Keratinocyte (primary cell): ENCODE data around the gene FEZF2. TPM values are rescaled to one million over a fixed set of nuclear protein-coding genes. Genes with fewer than 3 reads are reported as not detected.

Experiments used
- DNase-seq: peaks from one replicate; pipeline ENCODE4 v3.0.0-alpha.2; 2011; ENCODE audit warnings: low read depth, missing footprints, low spot score
- FAIRE-seq: peaks from 2 replicates; lab custom pipeline; 2011; peaks lifted over from hg19 to GRCh38; lab: Jason Lieb, UNC
- H2AFZ ChIP-seq: 2 replicates; pipeline ENCODE4 v1.6.0; 2012; ENCODE audit warnings: low read length, control low read depth, inconsistent platforms; ENCODE audit not compliant: control insufficient read depth
- H3K27ac ChIP-seq: 2 replicates; pipeline ENCODE4 v1.5.1; 2011; ENCODE audit warnings: low read length; ENCODE audit not compliant: control insufficient read depth, insufficient read depth
- H3K27me3 ChIP-seq: 3 replicates; pipeline ENCODE4 v1.6.0; 2011; ENCODE audit warnings: low read length; ENCODE audit not compliant: control insufficient read depth, insufficient read depth; ENCODE audit errors: extremely low read depth
- H3K36me3 ChIP-seq, 2 experiments: 2 replicates in 1 of 2; 3 replicates in 1 of 2; pipeline ENCODE4 v1.5.1; 2011; ENCODE audit warnings: low read length in 2 of 2, mild to moderate bottlenecking in 1 of 2; ENCODE audit not compliant: control insufficient read depth in 2 of 2, insufficient read depth in 2 of 2; ENCODE audit errors: extremely low read depth in 1 of 2
- H3K4me1 ChIP-seq: 3 replicates; pipeline ENCODE4 v1.5.1; 2011; ENCODE audit warnings: low read length; ENCODE audit not compliant: control insufficient read depth, insufficient read depth; ENCODE audit errors: extremely low read depth
- H3K4me2 ChIP-seq: 3 replicates; pipeline ENCODE4 v1.6.0; 2011; ENCODE audit warnings: low read depth, low read length; ENCODE audit not compliant: control insufficient read depth, insufficient read depth; ENCODE audit errors: extremely low read depth
- H3K4me3 ChIP-seq, 3 experiments: fragments of 200-600 bp in 1 of 3; sonication (generic) in 1 of 3; 2 replicates in 2 of 3; 3 replicates in 1 of 3; pipeline ENCODE4 v1.5.1; 2011 to 2016; ENCODE audit warnings: low read length in 3 of 3, mild to moderate bottlenecking in 3 of 3, control low read depth in 2 of 3, inconsistent platforms in 1 of 3, low read depth in 1 of 3, mixed read lengths in 1 of 3, mixed run types in 1 of 3, moderate library complexity in 1 of 3; ENCODE audit not compliant: control insufficient read depth in 2 of 3, insufficient read depth in 2 of 3; ENCODE audit errors: extremely low read depth in 1 of 3
- H3K79me2 ChIP-seq: 2 replicates; pipeline ENCODE4 v1.6.0; 2012; ENCODE audit warnings: low read length; ENCODE audit not compliant: control insufficient read depth, insufficient read depth
- H3K9ac ChIP-seq: 3 replicates; pipeline ENCODE4 v1.6.0; 2011; ENCODE audit warnings: low read length; ENCODE audit not compliant: control insufficient read depth, insufficient read depth; ENCODE audit errors: extremely low read depth
- H3K9me1 ChIP-seq: 3 replicates; pipeline ENCODE4 v1.6.0; 2011; ENCODE audit warnings: low read length; ENCODE audit not compliant: control insufficient read depth, insufficient read depth; ENCODE audit errors: extremely low read depth
- H3K9me3 ChIP-seq: 2 replicates; pipeline ENCODE4 v1.5.1; 2012; ENCODE audit warnings: low read depth, low read length; ENCODE audit not compliant: control insufficient read depth
- H4K20me1 ChIP-seq: 3 replicates; pipeline ENCODE4 v1.6.0; 2011; ENCODE audit warnings: low read length; ENCODE audit not compliant: control insufficient read depth, insufficient read depth; ENCODE audit errors: extremely low read depth
- CTCF ChIP-seq, 3 experiments: IDR thresholded peaks in 1 of 3; conservative IDR thresholded peaks in 1 of 3; optimal IDR thresholded peaks in 1 of 3; 2 replicates in 2 of 3; 3 replicates in 1 of 3; pipeline versions ENCODE3 to v1.5.1; 2011; ENCODE audit warnings: low read length in 3 of 3, mild to moderate bottlenecking in 3 of 3, moderate library complexity in 2 of 3, control low read depth in 1 of 3, inconsistent platforms in 1 of 3; ENCODE audit not compliant: insufficient read depth in 2 of 3; ENCODE audit errors: extremely low read depth in 1 of 3
- EZH2 ChIP-seq: IDR thresholded peaks from one replicate; pipeline ENCODE4 v1.6.1; 2012; ENCODE audit warnings: inconsistent platforms, mild to moderate bottlenecking, low read length, moderate library complexity
- dilution Hi-C: fragments of 300-500 bp; cut with MboI; formaldehyde crosslinking; loops from one replicate; pipeline ENCODE4 v1.7.0; 2020; ENCODE audit warnings: low sequenced_read_pairs; ENCODE audit not compliant: extremely low pct_ligation_motif_present
- polyA plus RNA-seq, 5 experiments: library from polyadenylated mRNA; depleted of rRNA in 3 of 5; stranded (reverse) in 3 of 5; stranded (forward) in 1 of 5; unstranded in 1 of 5; fragments of >200 nt; gene quantifications; 1 replicate in 1 of 5; 2 replicates in 3 of 5; 3 replicates in 1 of 5; pipeline versions ENCODE4 v1.2.1 to v1.2.3, GENCODE V29; 2011 to 2012; ENCODE audit warnings: missing spikeins in 2 of 5, low read depth in 1 of 5, low replicate concordance in 1 of 5

FEZF2 gene
- polyA plus RNA-seq, 1 donor (not counting 4 experiments of a cell fraction or from before 2014, with no cell fraction given), result not detected

DNA sequence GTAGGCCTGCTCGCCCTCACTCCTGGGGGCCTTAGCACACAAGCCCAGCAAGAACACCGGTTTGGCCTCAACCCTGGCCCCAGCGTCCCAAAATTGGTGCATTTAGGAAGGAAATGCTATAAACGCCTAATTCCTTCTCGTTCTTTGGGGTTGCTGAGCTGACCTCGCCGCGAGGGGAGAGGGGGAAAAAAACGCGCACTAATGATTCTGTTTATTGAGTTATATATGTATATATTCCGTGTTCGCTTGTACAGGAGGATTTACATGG lies 3.9 kb downstream of the FEZF2 start:
- H3K27ac ChIP-seq, result no peak overlapping the region
- H2AFZ ChIP-seq, result no peak overlapping the region
- H3K9me3 ChIP-seq, result no peaks in the 10 kb centered on the region
- DNase-seq, result no peak
- no peaks in the 10 kb centered on the region for H3K36me3 ChIP-seq
- no peak for FAIRE-seq
- H3K4me2 ChIP-seq, result peak overlapping the region; percentile 60
- TF ChIP-seq CTCF (optimal IDR thresholded peaks at IDR 0.05 in 1 of 3, IDR thresholded peaks at IDR 0.05 in 1 of 3, conservative IDR thresholded peaks at IDR 0.05 in 1 of 3; ENCODE audit: extremely low read depth in 1 of 3, insufficient read depth in 2 of 3, low read length in 3 of 3) (no peak), EZH2 (peak; percentile 21)
- H3K79me2 ChIP-seq, result no peaks in the 10 kb centered on the region
- no peaks in the 10 kb centered on the region for H3K4me1 ChIP-seq
- peaks cover 7% of the 10 kb centered on the region for H4K20me1 ChIP-seq
- no peak overlapping the region for H3K9ac ChIP-seq
- H3K9me1 ChIP-seq, result no peaks in the 10 kb centered on the region
- H3K4me3 ChIP-seq, result peak overlapping the region in 1 of 3 experiments; percentile 53
- dilution Hi-C loops, result no loop called here
- peaks cover 87% of the 10 kb centered on the region for H3K27me3 ChIP-seq

DNA sequence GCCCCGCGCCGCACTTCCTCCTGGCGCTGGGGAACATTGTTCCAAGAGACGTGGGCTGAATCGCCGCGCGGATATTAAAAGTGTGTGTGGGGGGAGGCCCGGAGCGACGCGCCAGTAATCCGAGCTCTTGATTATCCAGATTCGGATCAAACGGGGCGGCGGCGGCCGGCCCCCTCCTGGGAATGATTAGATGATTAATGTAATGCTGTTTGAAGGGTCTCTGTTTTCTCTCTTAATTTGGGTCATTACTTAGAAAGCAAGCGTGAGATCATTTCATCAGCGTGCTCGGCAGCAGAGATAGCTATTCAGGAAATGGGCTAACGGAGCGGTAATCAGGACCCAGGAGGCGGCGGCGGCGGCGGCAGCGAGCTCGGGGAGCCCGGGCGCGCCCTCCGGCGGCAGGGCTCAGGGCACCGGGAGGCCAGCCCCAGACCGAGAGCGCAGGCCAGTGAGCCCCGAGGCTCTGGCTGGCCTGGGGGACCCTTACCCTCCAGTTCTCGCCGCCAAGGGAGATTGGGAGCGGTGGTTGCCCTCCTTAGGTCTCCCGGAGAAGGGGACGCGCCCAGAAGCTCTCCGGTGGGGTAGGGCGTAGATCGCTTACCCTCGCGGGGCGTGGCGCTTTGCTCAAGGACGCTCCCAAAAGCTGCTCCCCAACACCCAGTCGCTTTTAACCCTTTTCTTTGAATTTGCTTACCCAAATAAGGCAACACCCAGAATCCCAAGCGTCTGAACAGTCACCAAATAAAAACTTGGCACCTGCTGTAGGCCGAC lies 4.5 kb downstream of the FEZF2 start:
- dilution Hi-C loops, result no loop called here
- no peak overlapping the region for H2AFZ ChIP-seq
- DNase-seq (no peak), FAIRE-seq (no peak)
- no peak overlapping the region for H3K27ac ChIP-seq
- no peaks in the 10 kb centered on the region for H3K36me3 ChIP-seq
- no peak overlapping the region for H3K9ac ChIP-seq
- H3K79me2 ChIP-seq, result no peaks in the 10 kb centered on the region
- peak overlapping the region in 2 of 3 experiments; percentile 26 to 53 for H3K4me3 ChIP-seq
- peaks cover 81% of the 10 kb centered on the region for H3K27me3 ChIP-seq
- H4K20me1 ChIP-seq, result peaks cover 7% of the 10 kb centered on the region
- H3K9me3 ChIP-seq, result no peaks in the 10 kb centered on the region
- peak overlapping the region; percentile 60 for H3K4me2 ChIP-seq
- TF ChIP-seq EZH2 (peak; percentile 77), CTCF (optimal IDR thresholded peaks at IDR 0.05 in 1 of 3, IDR thresholded peaks at IDR 0.05 in 1 of 3, conservative IDR thresholded peaks at IDR 0.05 in 1 of 3; ENCODE audit: extremely low read depth in 1 of 3, insufficient read depth in 2 of 3, low read length in 3 of 3) (peak in 2 of 3 experiments; percentile 23 to 43)
- H3K9me1 ChIP-seq, result no peaks in the 10 kb centered on the region
- peaks cover under 1% of the 10 kb centered on the region for H3K4me1 ChIP-seq
